GM21737 (cell line): ENCODE measurements around the gene TLNRD1.
A peak's percentile ranks its signal among the peaks of the same experiment; 100 is the strongest.

Experiments
- ATAC-seq: cut with Tn5 transposase; IDR thresholded peaks from one replicate; pipeline ENCODE4 v1.9.1; 2021; ENCODE audit warnings: mild to moderate bottlenecking, moderate library complexity; ENCODE audit not compliant: unreplicated experiment

TLNRD1 gene

DNA sequence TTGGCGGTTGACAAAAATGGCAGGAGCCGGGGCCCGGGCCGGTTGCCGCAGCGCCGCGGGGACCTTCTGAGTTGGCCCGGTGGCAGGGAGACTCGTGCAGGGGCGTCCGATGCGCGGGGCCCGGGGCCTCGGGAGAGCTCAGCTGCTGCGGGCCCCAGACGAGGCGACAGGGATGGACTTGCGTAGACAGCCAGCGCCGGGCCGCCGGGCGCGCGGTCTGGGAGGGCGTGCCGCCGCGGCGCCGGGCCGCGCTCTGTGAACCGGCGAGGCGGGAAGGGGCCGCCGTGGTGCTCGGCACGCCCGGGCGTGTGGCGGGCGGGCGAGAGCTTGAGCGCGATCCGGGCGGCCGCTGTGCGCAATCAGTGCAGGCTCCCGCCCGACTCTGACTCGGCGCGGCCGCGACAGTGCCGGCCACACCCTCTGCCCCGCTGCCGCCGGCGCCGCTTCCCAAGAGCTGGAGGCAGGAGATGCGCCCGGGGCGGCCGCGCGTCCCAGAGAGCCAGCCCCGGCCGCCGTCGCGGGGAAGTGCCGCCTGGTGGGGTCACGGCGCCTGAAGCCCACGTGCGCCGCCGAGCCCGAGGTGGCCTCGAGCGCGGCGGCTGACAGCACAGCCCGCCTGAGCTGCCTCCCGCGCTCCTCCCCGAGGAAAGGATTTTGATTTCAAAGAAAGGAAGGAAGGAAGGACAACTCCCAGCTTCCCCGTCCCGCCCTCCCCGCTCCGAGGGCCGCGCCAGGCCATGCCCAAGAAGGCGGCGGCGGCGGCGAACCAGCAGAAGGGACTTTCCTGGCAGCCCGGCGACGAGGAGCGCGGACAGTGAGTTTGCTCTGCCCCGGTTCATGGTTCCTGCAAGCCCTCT, 657 bp downstream of the TLNRD1 start:
- peak; percentile 32 for ATAC-seq

DNA sequence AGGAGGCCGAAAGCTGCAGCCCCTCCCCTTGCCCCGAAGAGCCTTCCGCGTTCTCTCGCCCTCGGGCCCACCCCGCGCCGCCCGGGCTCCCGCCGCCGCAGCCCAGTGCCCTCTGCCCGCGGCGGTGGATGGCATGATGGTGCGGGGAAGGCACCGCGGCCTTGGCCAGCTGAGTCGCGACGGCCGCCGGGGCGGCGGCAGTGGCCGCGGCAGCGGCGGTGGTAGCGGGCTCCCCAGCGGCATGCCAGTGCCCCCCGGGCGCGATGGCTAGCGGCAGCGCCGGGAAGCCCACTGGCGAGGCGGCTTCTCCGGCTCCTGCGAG, 1.2 kb downstream of the TLNRD1 start:
- no peak for ATAC-seq

DNA sequence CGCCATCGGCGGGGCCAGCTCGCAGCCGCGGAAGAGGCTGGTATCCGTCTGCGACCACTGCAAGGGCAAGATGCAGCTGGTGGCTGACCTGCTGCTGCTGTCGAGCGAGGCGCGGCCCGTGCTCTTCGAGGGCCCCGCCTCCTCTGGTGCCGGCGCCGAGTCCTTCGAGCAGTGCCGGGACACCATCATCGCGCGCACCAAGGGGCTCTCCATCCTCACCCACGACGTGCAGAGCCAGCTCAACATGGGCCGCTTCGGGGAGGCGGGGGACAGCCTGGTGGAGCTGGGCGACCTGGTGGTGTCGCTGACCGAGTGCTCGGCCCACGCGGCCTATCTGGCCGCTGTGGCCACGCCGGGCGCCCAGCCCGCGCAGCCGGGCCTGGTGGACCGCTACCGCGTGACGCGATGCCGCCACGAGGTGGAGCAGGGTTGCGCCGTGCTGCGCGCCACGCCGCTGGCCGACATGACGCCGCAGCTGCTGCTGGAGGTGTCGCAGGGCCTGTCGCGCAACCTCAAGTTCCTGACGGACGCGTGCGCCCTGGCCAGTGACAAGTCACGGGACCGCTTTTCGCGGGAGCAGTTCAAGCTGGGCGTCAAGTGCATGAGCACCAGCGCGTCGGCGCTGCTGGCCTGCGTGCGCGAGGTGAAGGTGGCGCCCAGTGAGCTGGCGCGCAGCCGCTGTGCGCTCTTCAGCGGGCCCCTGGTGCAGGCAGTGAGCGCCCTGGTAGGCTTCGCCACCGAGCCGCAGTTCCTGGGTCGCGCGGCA, 1.8 kb downstream of the TLNRD1 start:
- ATAC-seq = no peak

DNA sequence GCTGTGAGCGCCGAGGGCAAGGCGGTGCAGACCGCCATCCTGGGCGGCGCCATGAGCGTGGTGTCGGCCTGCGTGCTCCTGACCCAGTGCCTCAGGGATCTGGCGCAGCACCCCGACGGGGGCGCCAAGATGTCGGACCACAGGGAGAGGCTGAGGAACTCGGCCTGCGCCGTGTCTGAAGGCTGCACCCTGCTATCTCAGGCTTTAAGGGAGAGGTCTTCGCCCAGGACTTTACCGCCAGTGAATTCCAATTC, 2.3 kb downstream of the TLNRD1 start:
- ATAC-seq = no peak

DNA sequence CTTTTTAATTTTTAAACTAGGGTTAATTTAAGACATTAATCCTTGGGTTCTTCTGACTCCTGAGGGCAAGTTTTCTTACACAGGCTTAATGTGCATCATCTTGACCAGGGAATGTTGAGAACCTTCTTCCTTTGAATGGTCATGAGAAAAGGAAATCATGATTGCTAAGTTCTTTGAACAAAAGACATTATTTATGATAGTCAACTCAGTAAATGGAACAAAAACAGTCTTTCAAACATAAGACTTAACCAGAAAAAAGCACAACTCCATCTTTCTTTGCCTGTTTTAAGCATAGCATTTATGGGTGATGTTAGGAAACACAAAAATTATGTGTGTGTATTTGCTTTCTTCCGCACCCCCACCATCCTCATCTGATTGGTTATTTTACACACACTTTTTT, 5.4 kb downstream of the TLNRD1 start:
- ATAC-seq = no peak

DNA sequence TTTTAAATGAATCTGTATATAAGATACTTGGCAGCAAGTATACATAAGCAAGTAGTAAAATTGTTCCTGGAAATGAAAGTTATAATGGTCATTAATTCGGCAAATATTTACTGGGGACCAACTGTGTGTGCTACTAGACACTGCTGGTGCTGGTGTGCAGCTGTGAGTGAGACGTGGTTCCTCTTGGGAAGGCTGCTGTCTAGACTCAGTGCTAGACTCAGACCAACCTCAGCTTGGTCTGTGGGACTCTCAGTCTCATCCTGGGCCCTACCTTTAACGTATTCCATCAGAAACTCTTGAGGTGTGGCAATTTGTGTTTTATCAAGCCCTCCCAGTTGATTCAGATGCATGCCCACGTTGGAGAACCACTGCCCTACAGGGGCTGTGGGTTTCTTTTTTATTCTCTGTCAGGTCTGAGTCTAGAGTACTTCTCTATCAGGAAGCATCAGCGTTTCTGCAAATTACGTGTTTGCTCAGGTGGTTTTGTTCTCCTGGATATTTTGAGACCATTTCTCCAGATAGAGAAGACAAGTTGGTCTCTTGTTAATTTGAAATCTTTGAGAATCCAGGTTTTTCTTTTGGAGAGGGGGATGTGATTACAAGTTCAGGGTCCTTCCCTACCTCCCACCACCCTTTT, 6.8 kb downstream of the TLNRD1 start:
- ATAC-seq = no peak

DNA sequence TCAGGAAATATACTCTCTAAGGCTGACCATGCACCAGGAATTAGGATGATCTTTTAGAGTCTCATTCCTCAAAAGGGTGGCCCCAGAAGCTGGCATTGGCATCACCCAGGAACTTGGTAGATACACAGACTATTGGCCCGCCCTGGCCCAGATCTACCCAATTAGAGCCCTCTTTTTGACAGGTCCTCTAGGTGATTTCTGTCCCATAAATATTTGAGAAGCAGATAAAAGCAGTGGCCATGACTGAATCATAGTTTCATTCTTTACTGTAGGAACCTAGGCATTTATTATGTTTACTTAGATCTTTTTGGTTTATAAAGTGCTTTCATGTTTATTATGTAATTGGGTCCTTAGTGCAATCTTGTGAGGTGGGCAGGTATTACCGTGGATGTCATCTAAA, 7.6 kb downstream of the TLNRD1 start:
- no peak for ATAC-seq

DNA sequence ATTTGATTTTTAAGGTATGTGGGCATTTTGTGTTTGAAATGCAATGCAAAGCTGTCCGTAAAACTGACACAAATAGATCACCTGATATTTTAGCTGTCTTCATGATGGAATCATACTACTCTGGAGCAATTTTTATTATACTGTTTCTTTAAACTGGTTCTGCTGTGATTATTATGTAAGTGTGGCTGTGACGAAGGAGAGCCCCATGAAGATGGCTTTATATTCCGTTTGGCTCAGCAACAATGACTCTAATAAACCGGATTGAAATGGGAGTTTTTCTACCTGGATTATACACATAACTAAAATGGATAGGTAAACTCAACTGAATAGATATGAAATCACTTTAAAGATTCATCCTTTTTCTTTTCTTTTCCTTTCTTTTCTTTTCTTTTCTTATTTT, 9.4 kb downstream of the TLNRD1 start:
- ATAC-seq = no peak

DNA sequence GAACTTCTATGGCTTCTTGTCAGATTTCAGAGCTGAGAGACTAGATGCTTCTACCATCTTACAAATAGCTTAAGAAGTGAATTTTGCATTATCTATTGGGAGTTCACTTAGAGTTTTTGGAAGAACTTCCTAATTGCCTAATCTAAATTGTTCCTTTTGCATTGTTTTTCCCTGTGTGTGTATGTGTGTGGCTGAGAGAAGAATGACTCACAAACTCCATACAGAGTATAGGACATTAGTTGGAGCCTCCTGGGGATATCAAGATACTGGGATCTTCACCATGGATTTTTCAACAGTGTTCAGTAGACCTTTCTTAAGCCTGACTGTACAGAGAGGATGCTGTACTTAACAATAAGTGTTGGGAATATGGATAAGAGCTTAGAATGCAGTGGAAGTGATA, 10.9 kb downstream of the TLNRD1 start:
- no peak for ATAC-seq

DNA sequence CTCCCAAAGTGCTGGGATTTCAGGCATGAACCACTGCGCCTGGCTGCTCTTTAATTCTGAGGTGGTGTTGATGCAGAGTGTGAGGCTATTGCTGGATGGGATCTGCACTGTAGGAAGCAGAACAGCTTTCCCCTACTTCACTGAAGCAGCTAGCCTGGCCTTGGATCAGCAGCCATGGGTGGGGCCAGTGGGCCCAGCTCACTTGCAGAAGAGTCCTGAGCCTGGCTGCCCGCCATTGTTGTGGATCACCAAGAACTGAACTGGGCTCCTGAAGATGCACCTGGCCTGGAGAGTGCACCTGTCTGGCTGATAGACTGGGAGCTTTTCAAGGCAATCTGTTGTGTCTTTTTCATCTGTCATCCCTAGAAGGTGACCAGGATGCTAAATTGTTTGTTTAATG, 11.9 kb downstream of the TLNRD1 start:
- no peak for ATAC-seq

DNA sequence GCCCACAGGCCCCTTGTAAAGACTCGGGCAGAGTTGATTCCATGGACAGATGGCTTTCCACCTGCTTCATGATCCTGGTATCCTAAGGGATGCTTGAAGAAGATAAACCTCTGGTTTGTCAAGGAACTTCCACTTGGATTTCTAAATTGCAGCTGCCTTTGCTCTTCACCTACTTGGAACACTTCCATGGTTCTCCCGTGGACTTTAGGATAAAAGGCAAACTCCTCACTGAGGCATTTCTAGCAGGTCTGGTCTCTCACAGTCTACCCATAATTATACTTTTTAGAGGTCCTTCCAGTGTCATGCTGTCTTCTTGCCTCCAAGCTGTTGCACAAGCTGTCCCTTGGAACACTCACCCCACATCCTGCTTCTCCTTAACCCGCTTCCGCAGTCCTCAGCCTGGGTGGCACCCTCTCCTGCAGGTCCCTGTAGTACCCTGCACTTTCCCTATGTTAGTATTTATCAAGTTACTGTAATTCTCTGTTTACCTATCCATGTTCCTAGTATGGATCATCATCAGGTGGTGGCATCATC, 12.7 kb downstream of the TLNRD1 start:
- ATAC-seq = no peak

DNA sequence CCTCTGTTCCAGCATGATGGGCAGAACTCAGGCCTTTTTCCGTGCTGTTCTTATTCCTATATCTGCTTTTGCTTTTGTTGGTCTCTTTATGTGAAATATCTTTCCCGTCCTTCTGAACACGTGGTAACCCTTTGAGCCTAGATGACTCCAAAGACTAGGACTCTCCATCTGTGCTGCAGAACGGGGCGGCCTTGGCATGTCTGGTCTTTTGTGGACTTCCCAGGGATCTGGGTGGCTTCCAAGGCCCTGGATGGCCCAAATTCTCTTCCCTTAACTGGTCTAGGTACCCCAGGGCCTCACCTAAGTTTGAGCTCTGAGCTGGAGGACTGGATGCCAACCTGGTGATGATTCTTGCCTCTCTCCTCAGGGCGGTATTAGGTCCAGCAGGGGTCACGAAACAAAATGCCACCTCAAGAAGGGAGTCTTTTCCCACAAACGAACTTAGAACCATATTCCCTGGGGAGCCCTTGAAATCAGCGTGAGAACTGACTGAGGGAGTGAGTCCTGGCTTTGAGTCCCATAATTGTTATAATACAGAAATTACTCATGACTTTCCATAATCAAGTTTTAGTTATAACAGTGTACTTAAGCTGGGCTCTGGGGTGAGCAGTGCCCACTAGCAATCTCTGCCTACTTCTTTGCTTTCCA, 13.8 kb downstream of the TLNRD1 start:
- no peak for ATAC-seq

DNA sequence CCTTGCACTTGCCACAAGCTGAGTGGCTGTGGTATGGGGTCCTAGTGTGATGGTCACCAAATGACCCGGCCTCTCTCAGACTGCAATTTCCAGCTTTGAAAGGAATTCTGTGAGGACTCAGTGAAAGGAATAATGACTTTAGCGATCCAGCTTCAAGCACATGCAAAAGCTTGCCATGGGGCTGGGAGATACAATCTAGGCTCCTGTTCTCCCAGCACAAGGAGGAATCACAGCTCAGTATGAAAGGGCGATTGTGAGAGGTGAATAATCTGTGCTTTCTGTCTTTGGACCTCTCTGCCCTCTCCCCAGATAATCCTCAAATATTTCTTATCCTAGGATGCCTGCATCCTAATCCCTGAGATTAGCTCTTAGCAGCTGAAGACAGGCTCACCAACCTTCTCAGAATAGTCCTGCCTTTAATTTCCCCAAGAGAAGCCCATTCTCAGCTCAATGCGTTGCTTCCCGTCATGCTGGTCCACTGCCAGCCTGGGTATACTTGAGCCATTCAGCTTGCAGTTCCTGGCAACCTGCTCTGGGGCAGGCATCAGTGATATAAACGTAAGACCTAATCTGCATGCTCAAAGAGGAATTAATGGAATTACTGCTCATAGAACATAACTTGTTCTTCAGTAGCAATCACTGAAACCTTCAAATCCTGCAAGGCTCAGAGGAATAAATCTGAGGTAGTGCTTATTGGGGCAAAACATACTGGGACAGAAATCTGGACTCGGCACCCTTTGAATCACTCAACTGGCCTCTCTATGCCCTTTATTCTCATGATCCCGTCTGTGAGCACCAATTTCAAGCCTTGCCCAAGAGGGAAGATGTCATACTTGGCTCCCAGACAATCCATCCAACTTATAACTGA, 15.1 kb downstream of the TLNRD1 start:
- ATAC-seq = no peak

DNA sequence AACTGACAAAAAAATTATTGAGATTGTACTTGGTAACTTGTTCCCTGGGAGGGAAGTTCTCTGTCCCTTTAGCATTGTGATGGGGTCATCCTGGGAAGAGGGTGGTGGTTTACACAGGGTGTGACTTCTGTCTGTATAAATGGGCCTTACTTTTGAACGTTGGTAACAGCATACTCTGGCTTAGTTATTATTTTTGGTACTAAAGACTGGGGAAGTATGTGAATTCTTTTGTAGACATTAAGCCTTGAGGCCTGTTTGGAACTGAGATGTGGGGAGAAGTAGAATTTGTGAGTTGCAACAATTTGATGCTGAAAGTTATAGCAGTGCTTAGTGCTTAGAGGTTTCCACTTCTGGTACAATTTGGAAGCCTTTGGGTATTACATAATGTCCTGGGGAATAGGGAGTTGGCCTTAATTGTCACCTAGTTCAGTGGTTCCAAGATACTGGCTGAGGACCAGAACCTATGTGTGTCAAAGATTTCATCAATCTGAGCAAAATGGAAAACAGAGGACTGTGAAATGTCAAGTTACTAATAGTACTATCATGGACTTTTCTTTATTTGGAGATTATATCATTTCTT, 15.9 kb downstream of the TLNRD1 start:
- ATAC-seq = no peak

DNA sequence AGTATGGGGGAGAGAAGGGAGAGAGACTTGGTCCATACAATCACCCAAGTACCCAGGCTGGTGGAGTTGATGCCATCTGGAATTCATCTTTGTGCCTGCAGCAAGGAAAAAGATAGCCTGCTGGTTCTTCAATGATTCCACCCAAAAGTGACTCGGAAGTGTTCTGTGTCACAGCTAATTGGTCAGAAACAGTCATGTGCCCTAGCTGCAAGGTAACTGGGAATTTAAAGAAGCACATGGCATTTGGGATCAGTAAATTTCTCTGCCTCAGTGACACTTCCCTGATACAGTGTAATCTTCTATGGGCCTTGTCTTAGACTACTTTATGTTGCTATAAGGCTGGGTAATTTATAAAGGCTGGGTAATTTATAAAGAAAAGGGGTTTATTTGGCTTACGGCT, 17.5 kb downstream of the TLNRD1 start:
- ATAC-seq = no peak

DNA sequence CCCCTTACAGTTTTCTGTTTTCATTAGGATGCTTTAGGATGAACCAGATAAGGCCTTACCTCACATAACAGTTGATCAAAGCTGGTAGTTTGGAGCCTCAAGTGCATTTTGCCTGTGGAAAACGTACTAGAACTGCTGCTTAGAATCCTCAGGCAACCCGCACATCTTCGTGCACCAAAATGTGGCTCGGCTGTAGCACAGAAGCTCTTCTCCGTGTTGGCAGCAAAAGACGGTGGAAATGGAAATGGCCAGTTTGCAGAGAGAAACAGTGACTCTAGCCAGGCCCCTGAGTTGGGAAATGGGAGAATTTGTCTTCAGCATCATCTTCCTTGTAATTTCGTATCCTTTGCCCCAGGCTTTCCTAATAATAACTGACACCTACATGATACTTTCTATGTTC, 20.6 kb downstream of the TLNRD1 start:
- no peak for ATAC-seq

DNA sequence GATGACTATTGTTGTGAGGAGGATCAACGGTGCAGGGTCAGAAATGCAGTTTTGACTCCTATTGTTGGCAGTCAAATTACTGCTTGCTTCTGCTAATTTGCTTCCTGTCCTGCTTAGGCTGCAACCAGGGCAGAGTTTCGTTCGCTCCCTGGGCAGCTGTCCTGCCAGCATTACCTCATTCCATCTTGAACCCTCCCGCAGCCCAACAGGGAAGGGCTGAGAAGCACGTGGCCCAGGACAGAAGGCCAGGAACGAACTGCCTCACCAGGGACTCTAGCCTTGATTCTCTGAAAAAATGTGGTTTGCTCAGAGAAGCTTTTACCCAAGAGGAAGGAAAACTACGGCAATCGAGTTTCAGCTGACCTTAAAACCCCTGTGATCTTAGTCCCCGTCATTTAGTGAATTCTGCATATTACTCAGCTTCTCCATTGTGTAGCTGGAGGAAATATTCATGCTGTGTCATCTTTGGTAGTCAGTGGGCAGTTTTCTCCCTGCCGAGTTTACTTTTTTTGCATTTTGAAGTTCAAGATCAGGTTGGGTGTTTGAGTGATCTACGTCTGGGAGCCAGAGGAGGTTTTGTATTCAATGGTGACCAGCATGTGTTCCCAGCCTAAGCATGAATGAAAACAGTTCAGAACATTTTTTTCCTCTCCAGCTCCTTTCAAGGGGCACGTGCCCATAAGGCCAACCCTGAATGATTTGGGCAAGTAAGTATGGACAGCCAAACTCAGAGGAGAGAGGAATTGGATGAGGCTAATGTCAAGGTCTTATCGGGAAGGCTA, 23.0 kb downstream of the TLNRD1 start:
- peak; percentile 89 for ATAC-seq

DNA sequence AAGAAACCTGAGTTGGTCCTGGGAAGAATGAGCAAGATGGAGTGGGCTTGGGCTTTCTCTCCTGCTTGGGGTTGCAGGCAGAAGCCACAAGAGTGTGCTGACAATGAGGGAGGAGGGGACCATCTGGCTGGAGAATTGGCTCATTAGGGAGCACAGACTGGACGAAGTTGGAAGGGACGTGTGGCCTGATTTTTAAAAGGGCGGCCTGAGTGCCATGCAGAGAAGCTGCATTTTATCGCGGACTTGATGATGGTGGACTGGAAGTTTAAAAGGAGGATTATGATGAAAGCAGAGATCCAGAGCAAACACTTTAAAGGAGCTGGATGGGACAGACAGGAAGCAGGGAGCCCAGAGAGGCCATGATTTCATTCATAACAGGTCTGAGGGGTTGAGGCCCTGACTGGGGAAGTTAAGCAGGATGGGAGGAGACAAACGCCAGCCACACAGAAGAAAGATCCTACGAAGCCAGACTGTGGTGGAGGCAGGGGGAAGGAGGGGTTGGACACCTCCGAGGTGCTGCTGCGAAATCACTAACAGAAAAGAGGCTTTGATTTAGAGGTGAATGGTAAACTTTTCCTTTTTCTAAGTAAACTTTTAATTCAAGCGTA, 23.6 kb downstream of the TLNRD1 start:
- ATAC-seq = no peak

DNA sequence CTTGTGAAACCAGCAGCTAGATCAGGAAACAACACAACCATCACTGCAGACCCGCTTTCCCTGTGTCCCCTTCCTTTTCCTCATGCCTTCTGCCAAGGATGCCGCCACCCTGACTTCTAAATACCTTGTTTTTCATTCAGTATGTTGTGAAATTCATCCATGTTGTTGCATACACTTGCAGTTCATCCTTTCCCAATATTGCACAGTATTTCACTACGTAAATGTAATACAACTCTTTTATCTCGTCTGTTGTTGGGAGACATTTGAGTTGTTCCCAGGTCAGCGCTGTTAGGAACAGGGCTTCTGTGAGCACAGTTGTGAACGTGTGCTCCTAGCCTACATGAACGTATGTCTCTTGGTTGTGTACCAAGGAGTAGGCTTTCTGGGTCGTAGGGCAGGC, 24.2 kb downstream of the TLNRD1 start:
- ATAC-seq = no peak
